B cell (primary cell): ENCODE data around the gene GRK3. TPM values are rescaled to one million over a fixed set of nuclear protein-coding genes. Genes with fewer than 3 reads are reported as not detected.
A peak's percentile ranks its signal among the peaks of the same experiment; 100 is the strongest.

Experiments used
- ATAC-seq: fragments of 200-7000 bp; cut with Tn5 transposase; one replicate; pipeline ENCODE4 v1.10.0; 2021; ENCODE audit warnings: low read depth, mild to moderate bottlenecking, moderate number of reproducible peaks, moderate library complexity
- CTCF ChIA-PET: fragments of 350-600 bp; sonication (Branson Sonifier 250); formaldehyde crosslinking; loops from one replicate; lab custom pipeline; 2021; ENCODE audit warnings: antibody characterized with exemption, inconsistent platforms; lab: Charles Lee
- POLR2A ChIA-PET: fragments of 350-600 bp; sonication (Branson Sonifier 250); formaldehyde crosslinking; loops from one replicate; lab custom pipeline; 2021; ENCODE audit warnings: antibody characterized with exemption; lab: Charles Lee
- DNase-seq: peaks from one replicate; pipeline ENCODE4 v3.0.0; 2013
- H2AFZ ChIP-seq: 2 replicates; pipeline ENCODE4 v1.6.1; 2012; ENCODE audit warnings: mild to moderate bottlenecking, low read depth, low read length; ENCODE audit not compliant: insufficient read depth, poor library complexity, severe bottlenecking
- H3K27ac ChIP-seq, 2 donors: 1 replicate in 1 of 2; 2 replicates in 1 of 2; pipeline ENCODE4 v1.5.1; 2012 to 2013; ENCODE audit warnings: low read length in 2 of 2, mild to moderate bottlenecking in 2 of 2, moderate library complexity in 1 of 2
- H3K27me3 ChIP-seq, 4 experiments: fragments of 200-600 bp in 1 of 4; sonication (generic) in 1 of 4; replicated peaks in 1 of 4; 1 replicate in 2 of 4; 2 replicates in 2 of 4; pipeline versions ENCODE4 v1.6.1 to v1.7.0; 2013 to 2016; ENCODE audit warnings: low read length in 3 of 4, mild to moderate bottlenecking in 2 of 4, mixed read lengths in 1 of 4, moderate library complexity in 1 of 4; ENCODE audit not compliant: insufficient read depth in 4 of 4, control insufficient read depth in 3 of 4; ENCODE audit errors: control extremely low read depth in 1 of 4
- H3K36me3 ChIP-seq, 2 experiments: replicated peaks in 1 of 2; 1 replicate in 1 of 2; 2 replicates in 1 of 2; pipeline versions ENCODE4 v1.6.1 to v1.7.1; 2013; ENCODE audit warnings: low read length in 1 of 2; ENCODE audit not compliant: insufficient read depth in 2 of 2, control insufficient read depth in 1 of 2; ENCODE audit errors: control extremely low read depth in 1 of 2, extremely low read depth in 1 of 2
- H3K4me1 ChIP-seq, 2 donors: fragments of 200-600 bp in 1 of 2; sonication (generic) in 1 of 2; 1 replicate in 1 of 2; 2 replicates in 1 of 2; pipeline versions ENCODE4 v1.5.1 to v1.6.1; 2013 to 2017; ENCODE audit warnings: low read length in 2 of 2; ENCODE audit not compliant: control insufficient read depth in 2 of 2, insufficient read depth in 2 of 2
- H3K4me2 ChIP-seq: replicated peaks from 2 replicates; pipeline ENCODE3; 2012; ENCODE audit warnings: mild to moderate bottlenecking, low read depth, low read length; ENCODE audit not compliant: poor library complexity, severe bottlenecking
- H3K4me3 ChIP-seq, 5 experiments: fragments of 200-600 bp in 1 of 5; sonication (generic) in 1 of 5; 1 replicate in 3 of 5; 2 replicates in 2 of 5; pipeline versions ENCODE4 v1.5.1 to v1.7.0; 2011 to 2016; ENCODE audit warnings: low read length in 4 of 5, mild to moderate bottlenecking in 4 of 5, low read depth in 2 of 5, control low read depth in 1 of 5, moderate library complexity in 1 of 5; ENCODE audit not compliant: insufficient read depth in 1 of 5; ENCODE audit errors: control extremely low read depth in 1 of 5, extremely low read depth in 1 of 5
- H3K79me2 ChIP-seq: fragments of 200-600 bp; sonication (generic); one replicate; pipeline ENCODE4 v1.6.0; 2016; ENCODE audit warnings: low read length; ENCODE audit not compliant: control insufficient read depth, insufficient read depth
- H3K9ac ChIP-seq: fragments of 200-600 bp; sonication (generic); 2 replicates; pipeline ENCODE4 v1.6.1; 2017; ENCODE audit warnings: mild to moderate bottlenecking, low read length, moderate library complexity
- H3K9me3 ChIP-seq, 3 donors: one replicate each; pipeline versions ENCODE4 v1.6.1 to v1.7.1; 2013; ENCODE audit warnings: low read length in 2 of 3; ENCODE audit not compliant: control insufficient read depth in 2 of 3, insufficient read depth in 1 of 3; ENCODE audit errors: control extremely low read depth in 1 of 3
- H4K20me1 ChIP-seq: 2 replicates; pipeline ENCODE4 v1.6.0; 2012; ENCODE audit warnings: mild to moderate bottlenecking, low read length; ENCODE audit not compliant: insufficient read depth, control insufficient read depth, poor library complexity, severe bottlenecking
- H3K27ac Mint-ChIP-seq: one replicate; pipeline ENCODE4 v1.8.0; 2021; ENCODE audit warnings: mixed read lengths
- H3K27me3 Mint-ChIP-seq: one replicate; pipeline ENCODE4 v1.8.0; 2021; ENCODE audit warnings: mixed read lengths
- H3K4me1 Mint-ChIP-seq: one replicate; pipeline ENCODE4 v1.8.0; 2021; ENCODE audit warnings: mixed read lengths
- H3K4me3 Mint-ChIP-seq: one replicate; pipeline ENCODE4 v1.8.0; 2021; ENCODE audit warnings: mixed read lengths
- H3K9me3 Mint-ChIP-seq: one replicate; pipeline ENCODE4 v1.8.0; 2022; ENCODE audit warnings: mixed read lengths; ENCODE audit not compliant: insufficient read depth
- CTCF ChIP-seq: fragments of 200-600 bp; IDR thresholded peaks from one replicate; pipeline ENCODE4 v1.8.0; 2022; ENCODE audit warnings: antibody characterized with exemption, mild to moderate bottlenecking
- EZH2 ChIP-seq: IDR thresholded peaks from 2 replicates; pipeline ENCODE4 v1.6.1; 2012; ENCODE audit warnings: borderline replicate concordance, low read depth, mild to moderate bottlenecking, moderate library complexity, low read length; ENCODE audit not compliant: insufficient read depth, poor library complexity, severe bottlenecking
- WGBS: methylation state at CpG from one replicate; pipeline ENCODE4 v1.1.5; 2013; ENCODE audit warnings: missing lambda C conversion rate; ENCODE audit not compliant: insufficient coverage; 5-methylcytosine and 5-hydroxymethylcytosine counted together
- intact Hi-C: fragments of 100-400 bp; cut with micrococcal nuclease; formaldehyde crosslinking; loops from one replicate; pipeline ENCODE4 v1.10.0; 2022
- polyA plus RNA-seq: library from polyadenylated mRNA; depleted of rRNA; stranded (reverse); fragments of >200 nt; gene quantifications from 2 replicates; pipeline ENCODE4 v1.2.3, GENCODE V29; 2012
- total RNA-seq, 2 donors: library from RNA; stranded (reverse); fragments of 120-200 nt in 1 of 2; gene quantifications; 1 replicate in 1 of 2; 2 replicates in 1 of 2; pipeline versions ENCODE4 v1.2.3 to v1.2.4, GENCODE V29; 2013 to 2022

Gene GRK3
- total and polyA plus RNA-seq, 2 donors (not counting 1 experiment from before 2014, with no cell fraction given) = 17.6 to 61.0 TPM

DNA sequence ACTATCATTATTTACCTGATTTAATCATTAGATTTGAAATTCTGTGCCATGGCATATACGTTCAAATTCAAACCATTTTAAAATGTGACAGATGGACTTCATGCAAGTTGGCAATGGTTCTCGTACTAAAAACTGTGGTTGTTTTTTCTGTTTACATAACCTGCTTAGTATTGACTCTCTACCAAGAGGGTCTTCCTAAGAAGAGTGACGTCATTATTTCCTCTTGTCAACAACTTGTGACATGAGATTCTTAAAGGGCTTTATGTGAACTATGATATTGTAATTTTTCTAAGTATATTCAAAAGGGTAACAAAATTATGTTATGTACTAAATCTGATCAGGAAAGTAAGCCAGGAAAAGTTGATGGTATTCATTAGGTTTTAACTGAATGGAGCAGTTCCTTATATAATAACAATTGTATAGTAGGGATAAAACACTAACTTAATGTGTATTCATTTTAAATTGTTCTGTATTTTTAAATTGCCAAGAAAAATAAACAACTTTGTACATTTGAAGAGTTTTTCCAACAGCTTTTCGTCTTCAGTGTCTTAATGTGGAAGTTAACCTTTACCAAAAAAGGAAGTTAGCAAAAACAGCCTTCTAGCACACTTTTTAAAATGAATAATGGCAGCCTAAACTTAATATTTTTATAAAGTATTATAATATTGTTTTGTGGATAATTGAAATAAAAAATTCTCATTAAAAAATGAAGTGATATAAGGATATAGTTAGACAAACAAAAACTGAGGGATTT is 87.0 kb downstream of the GRK3 start:
- CTCF ChIA-PET = interaction anchor here (1.9 kb wide), 1 partner anchor 108 kb away, joined by 10 read pairs; no protein-coding TSS in a partner anchor
- Mint-ChIP-seq H3K4me1 (peaks cover 64% of the 10 kb centered on the region), H3K27ac (peak overlapping the region; percentile 86), H3K4me3 (peak overlapping the region; percentile 72), H3K9me3 (no peaks in the 10 kb centered on the region), H3K27me3 (no peaks in the 10 kb centered on the region)
- peak overlapping the region; percentile 38 for H3K9ac ChIP-seq
- peaks cover 26 to 27% of the 10 kb centered on the region in 2 donors for H3K4me1 ChIP-seq
- H2AFZ ChIP-seq = no peak overlapping the region
- no peaks in the 10 kb centered on the region for H4K20me1 ChIP-seq
- POLR2A ChIA-PET = no interaction called here
- no CpG with 5 or more reads among the region's 4 CpGs for WGBS
- H3K4me3 ChIP-seq = peak overlapping the region in 1 of 5 experiments; percentile 18
- peak overlapping the region; percentile 53 to 68 for H3K27ac ChIP-seq
- intact Hi-C loops = loop anchor here (2.0 kb wide), 2 partner anchors 25 to 85 kb away; no protein-coding TSS in a partner anchor
- H3K36me3 ChIP-seq = peaks cover 5 to 13% of the 10 kb centered on the region in 2 experiments
- peaks cover 66% of the 10 kb centered on the region for H3K79me2 ChIP-seq
- H3K9me3 ChIP-seq = no peaks in the 10 kb centered on the region
- peak overlapping the region; percentile 55 for H3K4me2 ChIP-seq
- TF ChIP-seq CTCF (no peak), EZH2 (no peak)
- DNase-seq (peak; percentile 27), ATAC-seq (peak; percentile 21)
- H3K27me3 ChIP-seq = no peaks in the 10 kb centered on the region

- CTCF ChIA-PET = interaction anchor here (0.7 to 2.1 kb wide), 4 partner anchors 9 to 111 kb away, joined by 3 to 13 read pairs (median 8); no protein-coding TSS in a partner anchor
Observed at GRCh38 chr22:25654676-25655075, 90.2 kb downstream of the GRK3 start.

More at GRCh38 chr22:25654676-25655075, 90.2 kb downstream of the GRK3 start:
- Histone ChIP-seq H3K4me3 (no peak overlapping the region), H3K27me3 (no peaks in the 10 kb centered on the region), H3K79me2 (peaks cover 68% of the 10 kb centered on the region), H3K27ac (no peak overlapping the region), H3K4me2 (no peak overlapping the region), H2AFZ (no peak overlapping the region), H3K36me3 (no peaks in the 10 kb centered on the region), H3K4me1 (peaks cover 31 to 48% of the 10 kb centered on the region in 2 donors), H3K9ac (no peak overlapping the region), H3K9me3 (no peaks in the 10 kb centered on the region), H4K20me1 (peaks cover 8% of the 10 kb centered on the region)
- ATAC-seq (no peak), DNase-seq (no peak)
- POLR2A ChIA-PET = no interaction called here
- Mint-ChIP-seq H3K4me1 (peaks cover 74% of the 10 kb centered on the region), H3K27me3 (no peaks in the 10 kb centered on the region), H3K4me3 (no peak overlapping the region), H3K9me3 (no peaks in the 10 kb centered on the region), H3K27ac (peak overlapping the region; percentile 32)
- intact Hi-C loops = no loop called here
- TF ChIP-seq EZH2 (no peak), CTCF (no peak)
